Prostate gland (tissue), 2 donors: ENCODE measurements around the gene HCN4.

Experiments used
- POLR2A ChIP-seq: fragments of 450-650 bp; IDR thresholded peaks from one replicate; pipeline ENCODE4 v1.6.1; 2016; ENCODE audit warnings: antibody characterized with exemption, mild to moderate bottlenecking
- TF ChIP-seq, protein P1 (sequence below), 4 experiments: fragments of 200-600 bp in 2 of 4; fragments of 450-650 bp in 2 of 4; sonication (generic) in 2 of 4; IDR thresholded peaks; 1 replicate in 3 of 4; 2 replicates in 1 of 4; pipeline ENCODE4 v1.5.1; 2016 to 2019; ENCODE audit warnings: antibody characterized with exemption in 4 of 4, mild to moderate bottlenecking in 2 of 4, moderate library complexity in 2 of 4

DNA sequence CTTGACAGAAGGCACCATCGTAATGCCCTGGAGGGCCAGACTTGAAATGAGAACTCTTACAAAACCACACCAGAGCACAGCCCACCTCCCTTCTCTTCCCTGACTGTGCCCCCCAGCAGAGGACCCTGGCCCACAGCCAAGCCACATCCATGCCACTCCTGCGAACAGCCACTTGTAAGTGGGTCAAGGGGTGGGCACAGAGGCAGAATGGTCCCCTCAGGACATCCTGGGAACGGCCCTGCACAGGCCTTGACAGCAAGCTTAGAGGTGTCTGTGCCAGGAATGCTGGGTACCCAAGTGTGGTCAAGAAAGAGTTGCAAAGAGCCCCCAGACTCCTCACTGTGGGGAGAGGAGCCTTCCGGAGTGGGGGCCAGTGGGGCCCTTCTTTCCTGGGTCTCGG lies 33.3 kb downstream of the HCN4 start:
- no peak for TF ChIP-seq POLR2A
- TF ChIP-seq, protein P1, sequence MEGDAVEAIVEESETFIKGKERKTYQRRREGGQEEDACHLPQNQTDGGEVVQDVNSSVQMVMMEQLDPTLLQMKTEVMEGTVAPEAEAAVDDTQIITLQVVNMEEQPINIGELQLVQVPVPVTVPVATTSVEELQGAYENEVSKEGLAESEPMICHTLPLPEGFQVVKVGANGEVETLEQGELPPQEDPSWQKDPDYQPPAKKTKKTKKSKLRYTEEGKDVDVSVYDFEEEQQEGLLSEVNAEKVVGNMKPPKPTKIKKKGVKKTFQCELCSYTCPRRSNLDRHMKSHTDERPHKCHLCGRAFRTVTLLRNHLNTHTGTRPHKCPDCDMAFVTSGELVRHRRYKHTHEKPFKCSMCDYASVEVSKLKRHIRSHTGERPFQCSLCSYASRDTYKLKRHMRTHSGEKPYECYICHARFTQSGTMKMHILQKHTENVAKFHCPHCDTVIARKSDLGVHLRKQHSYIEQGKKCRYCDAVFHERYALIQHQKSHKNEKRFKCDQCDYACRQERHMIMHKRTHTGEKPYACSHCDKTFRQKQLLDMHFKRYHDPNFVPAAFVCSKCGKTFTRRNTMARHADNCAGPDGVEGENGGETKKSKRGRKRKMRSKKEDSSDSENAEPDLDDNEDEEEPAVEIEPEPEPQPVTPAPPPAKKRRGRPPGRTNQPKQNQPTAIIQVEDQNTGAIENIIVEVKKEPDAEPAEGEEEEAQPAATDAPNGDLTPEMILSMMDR (IDR thresholded peaks at IDR 0.05), result no peak
